SH-SY5Y (cell line): ENCODE results near the gene SLC43A1.

Experiments used
- GATA2 ChIP-seq: IDR thresholded peaks from 2 replicates; pipeline ENCODE4 v1.6.1; 2011; ENCODE audit warnings: mild to moderate bottlenecking, low read depth, low read length
- GATA3 ChIP-seq: IDR thresholded peaks from 2 replicates; pipeline ENCODE4 v1.6.1; 2011; ENCODE audit warnings: low read depth, mild to moderate bottlenecking, low read length, moderate library complexity

DNA sequence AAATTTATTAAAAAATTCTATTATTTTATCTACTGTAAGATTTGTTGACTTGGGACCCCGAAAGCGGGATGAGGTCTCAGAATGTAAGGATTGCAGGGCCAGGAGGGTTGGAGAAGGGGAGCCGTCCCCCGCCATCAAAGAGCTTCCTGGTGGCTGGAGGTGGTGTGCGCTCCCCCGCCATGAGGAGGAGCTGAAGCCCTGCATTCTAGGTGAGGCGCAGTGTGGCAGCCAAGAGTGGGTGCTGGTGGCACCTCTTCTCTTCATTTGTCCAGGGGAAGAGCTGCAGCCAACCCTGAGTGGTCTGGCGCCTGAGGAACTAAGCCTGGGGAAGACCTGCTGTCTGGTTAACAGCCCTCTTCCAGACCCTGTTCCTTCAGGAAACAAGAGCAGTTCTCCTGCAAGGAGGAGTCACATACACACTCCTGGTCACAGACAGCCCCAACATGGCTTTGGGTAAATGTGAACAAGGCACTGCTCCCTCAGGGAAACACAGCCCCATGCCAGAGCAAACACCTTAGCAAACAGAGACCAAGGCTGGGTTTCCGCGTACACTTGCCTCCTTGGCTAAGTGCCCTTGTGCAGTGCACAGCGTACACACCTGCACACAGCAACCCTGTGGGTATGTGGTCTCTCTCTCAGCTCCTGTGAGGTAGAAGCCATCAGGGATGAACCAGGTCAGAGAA is 37.9 kb downstream of the SLC43A1 start:
- TF ChIP-seq GATA3 (no peak), GATA2 (no peak)
